ENCODE data around the gene VAMP4.
A peak's percentile ranks its signal among the peaks of the same experiment; 100 is the strongest.

The VAMP4 gene

DNA sequence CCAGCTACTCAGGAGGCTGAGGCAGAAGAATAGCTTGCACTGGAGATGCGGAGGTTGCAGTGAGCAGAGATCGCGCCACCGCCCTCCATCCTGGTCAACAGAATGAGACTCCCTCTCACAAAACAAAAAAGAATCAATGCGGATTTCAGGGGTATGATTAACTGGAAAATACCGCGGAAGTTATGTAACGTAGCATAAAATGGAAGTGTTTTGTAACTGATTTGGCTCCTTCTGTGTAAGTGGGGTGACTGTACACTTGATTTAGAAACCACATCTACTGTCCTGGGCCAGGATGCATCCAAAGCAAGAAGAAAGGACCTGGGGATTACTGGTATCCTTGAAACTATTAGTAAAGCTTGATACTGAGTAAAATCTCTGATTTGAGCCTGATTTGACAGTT lies 3.1 kb upstream of the VAMP4 start:
- no peak for ATAC-seq
- no peak for TF ChIP-seq TOX (CRISPR knock-in tag; IDR thresholded peaks at IDR 0.05; ENCODE audit: borderline replicate concordance)
- no peak for TF ChIP-seq SNAI2 (CRISPR knock-in tag; IDR thresholded peaks at IDR 0.05)
- no peak for TF ChIP-seq TCF4 (CRISPR knock-in tag; IDR thresholded peaks at IDR 0.05; ENCODE audit: borderline replicate concordance)
- no peak for TF ChIP-seq ZFP30 (CRISPR knock-in tag; IDR thresholded peaks at IDR 0.05)
- TF ChIP-seq, protein P1, sequence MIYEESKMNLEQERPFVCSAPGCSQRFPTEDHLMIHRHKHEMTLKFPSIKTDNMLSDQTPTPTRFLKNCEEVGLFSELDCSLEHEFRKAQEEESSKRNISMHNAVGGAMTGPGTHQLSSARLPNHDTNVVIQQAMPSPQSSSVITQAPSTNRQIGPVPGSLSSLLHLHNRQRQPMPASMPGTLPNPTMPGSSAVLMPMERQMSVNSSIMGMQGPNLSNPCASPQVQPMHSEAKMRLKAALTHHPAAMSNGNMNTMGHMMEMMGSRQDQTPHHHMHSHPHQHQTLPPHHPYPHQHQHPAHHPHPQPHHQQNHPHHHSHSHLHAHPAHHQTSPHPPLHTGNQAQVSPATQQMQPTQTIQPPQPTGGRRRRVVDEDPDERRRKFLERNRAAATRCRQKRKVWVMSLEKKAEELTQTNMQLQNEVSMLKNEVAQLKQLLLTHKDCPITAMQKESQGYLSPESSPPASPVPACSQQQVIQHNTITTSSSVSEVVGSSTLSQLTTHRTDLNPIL (CRISPR knock-in tag; IDR thresholded peaks at IDR 0.05; ENCODE audit: low read depth), result no peak
- no peak for TF ChIP-seq RARB (CRISPR knock-in tag; IDR thresholded peaks at IDR 0.05)

GRCh38 chr1:171743081-171743870 lies 1.4 kb upstream of the VAMP4 start:
- peak; percentile 30 for ATAC-seq

DNA sequence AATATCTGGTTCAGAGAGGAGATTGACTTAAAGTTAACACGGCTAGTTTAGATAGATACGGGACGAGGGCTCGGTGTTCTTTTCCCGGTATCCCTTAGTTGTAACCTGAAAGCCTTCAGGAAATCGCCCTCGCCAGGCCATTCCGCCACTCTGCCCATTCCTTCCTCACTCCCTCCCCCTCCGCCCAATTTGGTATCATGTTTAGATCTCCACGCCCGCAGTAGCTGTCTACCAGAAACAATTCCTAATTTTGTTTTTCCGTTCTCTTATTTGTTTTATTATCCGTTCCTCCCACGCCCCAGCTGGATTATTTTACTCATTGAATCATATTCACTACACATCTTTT lies 685 bp upstream of the VAMP4 start:
- peak; percentile 72 for ATAC-seq
- TF ChIP-seq SNAI2 (CRISPR knock-in tag; IDR thresholded peaks at IDR 0.05) (no peak), ESRRG (CRISPR knock-in tag; IDR thresholded peaks at IDR 0.05) (no peak), ZNF70 (CRISPR knock-in tag; IDR thresholded peaks at IDR 0.05) (no peak), ZFP30 (CRISPR knock-in tag; IDR thresholded peaks at IDR 0.05) (no peak), TCF4 (CRISPR knock-in tag; IDR thresholded peaks at IDR 0.05; ENCODE audit: borderline replicate concordance) (no peak), ZC3H10 (CRISPR knock-in tag; IDR thresholded peaks at IDR 0.05) (no peak), OSR1 (CRISPR knock-in tag; IDR thresholded peaks at IDR 0.05) (no peak), POU6F1 (CRISPR knock-in tag; IDR thresholded peaks at IDR 0.05; ENCODE audit: borderline replicate concordance, low read depth) (no peak), ZFP3 (CRISPR knock-in tag; IDR thresholded peaks at IDR 0.05) (no peak), ISL1 (CRISPR knock-in tag; IDR thresholded peaks at IDR 0.05) (no peak), CSDC2 (CRISPR knock-in tag; IDR thresholded peaks at IDR 0.05) (no peak), ZNF8 (CRISPR knock-in tag; IDR thresholded peaks at IDR 0.05) (no peak), RARB (CRISPR knock-in tag; IDR thresholded peaks at IDR 0.05) (no peak), PPARA (CRISPR knock-in tag; IDR thresholded peaks at IDR 0.05; ENCODE audit: borderline replicate concordance) (no peak)
- TF ChIP-seq, protein P1 (CRISPR knock-in tag; IDR thresholded peaks at IDR 0.05; ENCODE audit: low read depth), result no peak
- TF ChIP-seq, protein P2, sequence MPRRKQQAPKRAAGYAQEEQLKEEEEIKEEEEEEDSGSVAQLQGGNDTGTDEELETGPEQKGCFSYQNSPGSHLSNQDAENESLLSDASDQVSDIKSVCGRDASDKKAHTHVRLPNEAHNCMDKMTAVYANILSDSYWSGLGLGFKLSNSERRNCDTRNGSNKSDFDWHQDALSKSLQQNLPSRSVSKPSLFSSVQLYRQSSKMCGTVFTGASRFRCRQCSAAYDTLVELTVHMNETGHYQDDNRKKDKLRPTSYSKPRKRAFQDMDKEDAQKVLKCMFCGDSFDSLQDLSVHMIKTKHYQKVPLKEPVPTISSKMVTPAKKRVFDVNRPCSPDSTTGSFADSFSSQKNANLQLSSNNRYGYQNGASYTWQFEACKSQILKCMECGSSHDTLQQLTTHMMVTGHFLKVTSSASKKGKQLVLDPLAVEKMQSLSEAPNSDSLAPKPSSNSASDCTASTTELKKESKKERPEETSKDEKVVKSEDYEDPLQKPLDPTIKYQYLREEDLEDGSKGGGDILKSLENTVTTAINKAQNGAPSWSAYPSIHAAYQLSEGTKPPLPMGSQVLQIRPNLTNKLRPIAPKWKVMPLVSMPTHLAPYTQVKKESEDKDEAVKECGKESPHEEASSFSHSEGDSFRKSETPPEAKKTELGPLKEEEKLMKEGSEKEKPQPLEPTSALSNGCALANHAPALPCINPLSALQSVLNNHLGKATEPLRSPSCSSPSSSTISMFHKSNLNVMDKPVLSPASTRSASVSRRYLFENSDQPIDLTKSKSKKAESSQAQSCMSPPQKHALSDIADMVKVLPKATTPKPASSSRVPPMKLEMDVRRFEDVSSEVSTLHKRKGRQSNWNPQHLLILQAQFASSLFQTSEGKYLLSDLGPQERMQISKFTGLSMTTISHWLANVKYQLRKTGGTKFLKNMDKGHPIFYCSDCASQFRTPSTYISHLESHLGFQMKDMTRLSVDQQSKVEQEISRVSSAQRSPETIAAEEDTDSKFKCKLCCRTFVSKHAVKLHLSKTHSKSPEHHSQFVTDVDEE (CRISPR knock-in tag; IDR thresholded peaks at IDR 0.05), result no peak

More at GRCh38 chr1:171743081-171743870, 1.4 kb upstream of the VAMP4 start:
- no peak for TF ChIP-seq CSDC2 (CRISPR knock-in tag; IDR thresholded peaks at IDR 0.05)
- TF ChIP-seq, protein P1 (CRISPR knock-in tag; IDR thresholded peaks at IDR 0.05; ENCODE audit: low read depth), result no peak
- TF ChIP-seq ESRRG (CRISPR knock-in tag; IDR thresholded peaks at IDR 0.05), result no peak
- no peak for TF ChIP-seq GLIS3 (CRISPR knock-in tag; IDR thresholded peaks at IDR 0.05)
- TF ChIP-seq RARB (CRISPR knock-in tag; IDR thresholded peaks at IDR 0.05), result no peak
- TF ChIP-seq POU6F1 (CRISPR knock-in tag; IDR thresholded peaks at IDR 0.05; ENCODE audit: borderline replicate concordance, low read depth), result no peak
- no peak for TF ChIP-seq ISL1 (CRISPR knock-in tag; IDR thresholded peaks at IDR 0.05)
- no peak for TF ChIP-seq ZNF8 (CRISPR knock-in tag; IDR thresholded peaks at IDR 0.05)
- TF ChIP-seq ZC3H10 (CRISPR knock-in tag; IDR thresholded peaks at IDR 0.05), result no peak
- TF ChIP-seq ZNF565 (CRISPR knock-in tag; conservative IDR thresholded peaks at IDR 0.05; ENCODE audit: low read depth), result no peak
- no peak for TF ChIP-seq SNAI2 (CRISPR knock-in tag; IDR thresholded peaks at IDR 0.05)
- TF ChIP-seq OSR1 (CRISPR knock-in tag; IDR thresholded peaks at IDR 0.05), result no peak
- no peak for TF ChIP-seq ZFP30 (CRISPR knock-in tag; IDR thresholded peaks at IDR 0.05)
- TF ChIP-seq ZNF70 (CRISPR knock-in tag; IDR thresholded peaks at IDR 0.05), result no peak
- TF ChIP-seq, protein P3, sequence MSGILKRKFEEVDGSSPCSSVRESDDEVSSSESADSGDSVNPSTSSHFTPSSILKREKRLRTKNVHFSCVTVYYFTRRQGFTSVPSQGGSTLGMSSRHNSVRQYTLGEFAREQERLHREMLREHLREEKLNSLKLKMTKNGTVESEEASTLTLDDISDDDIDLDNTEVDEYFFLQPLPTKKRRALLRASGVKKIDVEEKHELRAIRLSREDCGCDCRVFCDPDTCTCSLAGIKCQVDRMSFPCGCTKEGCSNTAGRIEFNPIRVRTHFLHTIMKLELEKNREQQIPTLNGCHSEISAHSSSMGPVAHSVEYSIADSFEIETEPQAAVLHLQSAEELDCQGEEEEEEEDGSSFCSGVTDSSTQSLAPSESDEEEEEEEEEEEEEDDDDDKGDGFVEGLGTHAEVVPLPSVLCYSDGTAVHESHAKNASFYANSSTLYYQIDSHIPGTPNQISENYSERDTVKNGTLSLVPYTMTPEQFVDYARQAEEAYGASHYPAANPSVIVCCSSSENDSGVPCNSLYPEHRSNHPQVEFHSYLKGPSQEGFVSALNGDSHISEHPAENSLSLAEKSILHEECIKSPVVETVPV (CRISPR knock-in tag; IDR thresholded peaks at IDR 0.05), result no peak
- TF ChIP-seq PPARA (CRISPR knock-in tag; IDR thresholded peaks at IDR 0.05; ENCODE audit: borderline replicate concordance), result no peak
- no peak for TF ChIP-seq ZFP3 (CRISPR knock-in tag; IDR thresholded peaks at IDR 0.05)
- no peak for TF ChIP-seq TOX (CRISPR knock-in tag; IDR thresholded peaks at IDR 0.05; ENCODE audit: borderline replicate concordance)
